Sigmoid colon (tissue), 4 donors: ENCODE data around the gene DARS1.
"Not testable (repeated sequence)": the region's sequence is repeated elsewhere in the genome, so short reads cannot be mapped to it uniquely, and the experiment has no call there.

Source experiments
- EP300 ChIP-seq, 4 donors: sonication (generic); formaldehyde crosslinking; IDR thresholded peaks; one replicate each; pipeline ENCODE4 v1.6.1; 2017; ENCODE audit warnings: antibody characterized with exemption in 4 of 4
- POLR2A ChIP-seq, 2 donors: fragments of 450-650 bp; IDR thresholded peaks; one replicate each; pipeline ENCODE4 v1.6.1; 2016; ENCODE audit warnings: antibody characterized with exemption in 2 of 2, mild to moderate bottlenecking in 2 of 2, moderate library complexity in 2 of 2
- POLR2AphosphoS5 ChIP-seq, 4 donors: sonication (generic); formaldehyde crosslinking; IDR thresholded peaks; one replicate each; pipeline ENCODE4 v1.6.1; 2017; ENCODE audit warnings: antibody characterized with exemption in 4 of 4
- TF ChIP-seq, protein P1 (sequence below), 4 experiments: fragments of 450-650 bp in 3 of 4; fragments of 200-600 bp in 1 of 4; IDR thresholded peaks; one replicate each; pipeline ENCODE4 v1.5.1; 2016 to 2019; ENCODE audit warnings: antibody characterized with exemption in 4 of 4, mild to moderate bottlenecking in 3 of 4, moderate library complexity in 2 of 4

DNA sequence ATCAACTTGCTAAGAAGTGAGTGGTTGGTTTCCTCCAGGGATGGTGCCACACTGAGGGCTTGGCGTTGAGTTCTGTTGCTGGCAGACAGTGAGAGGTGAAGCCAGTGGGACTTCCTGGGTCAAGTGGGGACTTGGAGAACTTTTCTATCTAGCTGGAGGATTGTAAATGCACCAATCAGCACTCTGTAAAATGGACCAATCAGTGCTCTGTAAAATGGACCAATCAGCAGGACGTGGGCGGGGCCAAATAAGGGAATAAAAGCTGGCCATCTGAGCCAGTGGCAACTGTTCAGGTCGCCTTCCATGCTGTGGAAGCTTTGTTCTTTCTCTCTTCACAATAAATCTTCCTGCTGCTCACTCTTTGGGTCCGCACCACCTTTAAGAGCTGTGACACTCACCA lies 96.8 kb downstream of the DARS1 start:
- TF ChIP-seq EP300, POLR2AphosphoS5, POLR2A (IDR thresholded peaks at IDR 0.05): not testable (repeated sequence)
- TF ChIP-seq, protein P1, sequence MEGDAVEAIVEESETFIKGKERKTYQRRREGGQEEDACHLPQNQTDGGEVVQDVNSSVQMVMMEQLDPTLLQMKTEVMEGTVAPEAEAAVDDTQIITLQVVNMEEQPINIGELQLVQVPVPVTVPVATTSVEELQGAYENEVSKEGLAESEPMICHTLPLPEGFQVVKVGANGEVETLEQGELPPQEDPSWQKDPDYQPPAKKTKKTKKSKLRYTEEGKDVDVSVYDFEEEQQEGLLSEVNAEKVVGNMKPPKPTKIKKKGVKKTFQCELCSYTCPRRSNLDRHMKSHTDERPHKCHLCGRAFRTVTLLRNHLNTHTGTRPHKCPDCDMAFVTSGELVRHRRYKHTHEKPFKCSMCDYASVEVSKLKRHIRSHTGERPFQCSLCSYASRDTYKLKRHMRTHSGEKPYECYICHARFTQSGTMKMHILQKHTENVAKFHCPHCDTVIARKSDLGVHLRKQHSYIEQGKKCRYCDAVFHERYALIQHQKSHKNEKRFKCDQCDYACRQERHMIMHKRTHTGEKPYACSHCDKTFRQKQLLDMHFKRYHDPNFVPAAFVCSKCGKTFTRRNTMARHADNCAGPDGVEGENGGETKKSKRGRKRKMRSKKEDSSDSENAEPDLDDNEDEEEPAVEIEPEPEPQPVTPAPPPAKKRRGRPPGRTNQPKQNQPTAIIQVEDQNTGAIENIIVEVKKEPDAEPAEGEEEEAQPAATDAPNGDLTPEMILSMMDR (IDR thresholded peaks at IDR 0.05), result not testable (repeated sequence)
